ENCODE measurements around the gene SEC14L2.
"Not testable (repeated sequence)": the region's sequence is repeated elsewhere in the genome, so short reads cannot be mapped to it uniquely, and the experiment has no call there.

Gene SEC14L2

GRCh38 chr22:30460147-30460546, 63.3 kb downstream of the SEC14L2 start:
- no peak for DNase-seq

GRCh38 chr22:30460555-30460954, 63.7 kb downstream of the SEC14L2 start:
- not testable (repeated sequence) for DNase-seq

GRCh38 chr22:30469165-30469564, 72.3 kb downstream of the SEC14L2 start:
- no peak for DNase-seq

GRCh38 chr22:30470655-30471054, 73.8 kb downstream of the SEC14L2 start:
- no peak for DNase-seq

GRCh38 chr22:30471616-30472318, 74.9 kb downstream of the SEC14L2 start, which contains the start of gene SEC14L3:
Gene SEC14L3 (minus strand): TSS chr22:30472017. CDS start chr22:30471958, 59 bp downstream.
- no peak for DNase-seq

- no peak for DNase-seq
Measured at GRCh38 chr22:30472994-30473720, 76.3 kb downstream of the SEC14L2 start.

- no peak for DNase-seq
Measured at GRCh38 chr22:30474121-30474520, 77.3 kb downstream of the SEC14L2 start.
